K562 (cell line): Measurements from ENCODE around the gene MYH11. TPM values are rescaled to one million over a fixed set of nuclear protein-coding genes. Genes with fewer than 3 reads are reported as not detected.

Source experiments
- ATAC-seq: fragments of 200-7000 bp; cut with Tn5 transposase; 3 replicates; pipeline ENCODE4 v1.9.1; 2020; ENCODE audit warnings: moderate library complexity
- BruUV-seq: library from RNA; stranded (reverse); fragments of 400-500 nt; replicated peaks from 2 replicates; lab custom pipeline; 2021; lab: Mats Ljungman, UMichigan
- CTCF ChIA-PET: fragments of 300-600 bp; formaldehyde crosslinking; extraction: SDS; loops from one replicate; lab custom pipeline; 2021; ENCODE audit warnings: low intra/inter-chr PET ratio; lab: Yijun Ruan, JAX
- POLR2A ChIA-PET: fragments of 300-600, 350-650 bp; sonication (Branson Sonifier 250); formaldehyde crosslinking; extraction: SDS; loops from one replicate; lab custom pipeline; 2021; ENCODE audit warnings: antibody characterized with exemption, inconsistent platforms; lab: Yijun Ruan, JAX
- DNase-seq, 4 experiments: peaks; one replicate each; pipeline versions ENCODE4 v3.0.0 to v3.0.0-alpha.2; 2011 to 2018; ENCODE audit warnings: low spot score in 3 of 4, mixed read lengths in 3 of 4; ENCODE audit errors: extremely low read depth in 1 of 4
- FAIRE-seq: peaks from 2 replicates; lab custom pipeline; 2011; peaks lifted over from hg19 to GRCh38; lab: Jason Lieb, UNC
- H2AFZ ChIP-seq: 2 replicates; pipeline ENCODE4 v1.6.0; 2011; ENCODE audit warnings: low read depth, low read length, control low read depth, inconsistent platforms
- H3K27ac ChIP-seq: fragments of 200-600 bp; 3 replicates; pipeline ENCODE4 v1.8.0; 2011; ENCODE audit warnings: low read depth, mild to moderate bottlenecking, control low read depth, inconsistent platforms, low read length, moderate library complexity, mixed read lengths; ENCODE audit errors: extremely low read depth
- H3K27me3 ChIP-seq, 2 experiments: fragments of 300-600 bp in 1 of 2; 2 replicates in 1 of 2; 3 replicates in 1 of 2; pipeline versions ENCODE4 v1.6.0 to v1.8.0; 2011; ENCODE audit warnings: inconsistent platforms in 2 of 2, low read length in 2 of 2, mild to moderate bottlenecking in 1 of 2, mixed read lengths in 1 of 2, moderate library complexity in 1 of 2; ENCODE audit not compliant: control insufficient read depth in 2 of 2, insufficient read depth in 2 of 2
- H3K36me3 ChIP-seq: fragments of 300-600 bp; 3 replicates; pipeline ENCODE4 v1.8.0; 2011; ENCODE audit warnings: mild to moderate bottlenecking, low read length, inconsistent platforms; ENCODE audit not compliant: control insufficient read depth, insufficient read depth
- H3K4me1 ChIP-seq, 2 experiments: fragments of 200-600 bp in 1 of 2; replicated peaks in 1 of 2; 2 replicates in 1 of 2; 3 replicates in 1 of 2; pipeline versions ENCODE4 v1.5.1 to v1.8.0; 2011; ENCODE audit warnings: inconsistent platforms in 2 of 2, low read length in 2 of 2, mild to moderate bottlenecking in 1 of 2, mixed read lengths in 1 of 2, moderate library complexity in 1 of 2; ENCODE audit not compliant: control insufficient read depth in 2 of 2, insufficient read depth in 2 of 2
- H3K4me2 ChIP-seq: 2 replicates; pipeline ENCODE4 v1.6.1; 2011; ENCODE audit warnings: low read length, control low read depth, inconsistent platforms, mixed read lengths; ENCODE audit not compliant: insufficient read depth
- H3K4me3 ChIP-seq: fragments of 200-600 bp; sonication (generic), shearing (Covaris generic); 2 replicates; pipeline ENCODE4 v1.5.1; 2016; ENCODE audit warnings: control low read depth, inconsistent platforms
- H3K79me2 ChIP-seq: fragments of 200-600 bp; 3 replicates; pipeline ENCODE4 v1.8.0; 2011; ENCODE audit warnings: low read length, inconsistent platforms; ENCODE audit not compliant: control insufficient read depth, insufficient read depth
- H3K9ac ChIP-seq, 2 experiments: 2 replicates each; pipeline versions ENCODE4 v1.6.0 to v1.6.1; 2011; ENCODE audit warnings: low read depth in 2 of 2, low read length in 2 of 2, control low read depth in 1 of 2, inconsistent platforms in 1 of 2, mild to moderate bottlenecking in 1 of 2, mixed read lengths in 1 of 2; ENCODE audit not compliant: insufficient read depth in 1 of 2
- H3K9me1 ChIP-seq: one replicate; pipeline ENCODE4 v1.6.0; 2011; ENCODE audit warnings: inconsistent platforms, mild to moderate bottlenecking, low read length, moderate library complexity; ENCODE audit not compliant: control insufficient read depth, insufficient read depth
- H3K9me3 ChIP-seq: replicated peaks from 2 replicates; pipeline ENCODE4 v1.5.1; 2011; ENCODE audit warnings: low read depth, low read length, inconsistent platforms; ENCODE audit not compliant: control insufficient read depth, insufficient read depth
- H4K20me1 ChIP-seq: replicated peaks from 2 replicates; pipeline ENCODE4 v1.6.1; 2011; ENCODE audit warnings: low read length, inconsistent platforms, mixed read lengths; ENCODE audit not compliant: control insufficient read depth, insufficient read depth
- BRD9 ChIP-seq: fragments of 450-650 bp; IDR thresholded peaks from 2 replicates; pipeline ENCODE4 v1.6.1; 2018; ENCODE audit warnings: low read depth; ENCODE audit not compliant: partially characterized antibody
- CBX1 ChIP-seq: sonication (generic); IDR thresholded peaks from 2 replicates; pipeline ENCODE4 v1.6.1; 2016; ENCODE audit warnings: antibody characterized with exemption, low read depth, mild to moderate bottlenecking
- DDX20 ChIP-seq: fragments of 450-650 bp; IDR thresholded peaks from 2 replicates; pipeline ENCODE4 v1.6.1; 2016; ENCODE audit warnings: missing genetic modification characterization, low read depth, mild to moderate bottlenecking, missing compliant biosample characterization, moderate library complexity
- FOXK2 ChIP-seq, 2 experiments: fragments of 450-650 bp; IDR thresholded peaks in 1 of 2; conservative IDR thresholded peaks in 1 of 2; 2 replicates each; pipeline ENCODE4 v1.6.1; 2016; ENCODE audit warnings: low read depth in 2 of 2, mild to moderate bottlenecking in 1 of 2
- GTF2A2 ChIP-seq: IDR thresholded peaks from 2 replicates; pipeline ENCODE4 v1.6.1; 2016; ENCODE audit warnings: mild to moderate bottlenecking, missing genetic modification characterization, missing compliant biosample characterization
- HCFC1 ChIP-seq: IDR thresholded peaks from 2 replicates; pipeline ENCODE4 v1.6.1; 2012; ENCODE audit warnings: low read depth, low read length, improper control_type of control experiment
- MED1 ChIP-seq: sonication (generic); formaldehyde crosslinking; IDR thresholded peaks from 2 replicates; pipeline ENCODE4 v1.8.1; 2023; ENCODE audit warnings: missing genetic modification reagents, borderline replicate concordance
- POLR3A ChIP-seq: IDR thresholded peaks from 2 replicates; pipeline ENCODE4 v1.6.1; 2011; ENCODE audit warnings: borderline replicate concordance, mild to moderate bottlenecking, moderate library complexity; ENCODE audit not compliant: insufficient read length, insufficient read depth; ENCODE audit errors: extremely low read depth
- PYGO2 ChIP-seq: fragments of 450-650 bp; IDR thresholded peaks from 2 replicates; pipeline ENCODE4 v1.6.1; 2016; ENCODE audit warnings: mild to moderate bottlenecking, missing genetic modification characterization, moderate library complexity, missing compliant biosample characterization
- RAD51 ChIP-seq: fragments of 450-650 bp; IDR thresholded peaks from 2 replicates; pipeline ENCODE4 v1.7.1; 2016; ENCODE audit warnings: low read depth, mild to moderate bottlenecking, borderline replicate concordance
- RCOR1 ChIP-seq, 2 experiments: IDR thresholded peaks; 2 replicates each; pipeline ENCODE4 v1.6.1; 2012; ENCODE audit warnings: low read depth in 2 of 2, low read length in 2 of 2, borderline replicate concordance in 1 of 2, improper control_type of control experiment in 1 of 2
- SRSF3 ChIP-seq: fragments of 200-400 bp; formaldehyde crosslinking; IDR thresholded peaks from 2 replicates; pipeline ENCODE4 v1.6.1; 2016; ENCODE audit warnings: mild to moderate bottlenecking, low read length, moderate library complexity; ENCODE audit not compliant: insufficient read depth
- ZNF274 ChIP-seq: IDR thresholded peaks from 2 replicates; pipeline ENCODE4 v1.6.1; 2011; ENCODE audit warnings: low read depth, mild to moderate bottlenecking, low read length, moderate library complexity, borderline replicate concordance
- ZNF41 ChIP-seq: fragments of 250-450 bp; sonication (Bioruptor Pico); conservative IDR thresholded peaks from 2 replicates; pipeline ENCODE4 v1.4.0; 2020; ENCODE audit warnings: mild to moderate bottlenecking
- ZNF431 ChIP-seq: sonication (generic); formaldehyde crosslinking; IDR thresholded peaks from 2 replicates; pipeline ENCODE4 v1.8.0; 2022; ENCODE audit warnings: mild to moderate bottlenecking, missing genetic modification reagents
- WGBS: fragments of 100-300 bp; shearing (Covaris generic); methylation state at CpG from one replicate; pipeline ENCODE4 v1.1.6; 2016; ENCODE audit warnings: low coverage, mixed read lengths; ENCODE audit not compliant: insufficient coverage; ENCODE audit errors: missing lambda C conversion rate; 5-methylcytosine and 5-hydroxymethylcytosine counted together
- in situ Hi-C: fragments of 300-500 bp; cut with MboI; formaldehyde crosslinking; loops from 4 replicates; pipeline ENCODE4 v1.15.0; 2018; ENCODE audit warnings: inconsistent platforms, mixed read lengths
- intact Hi-C: fragments of 100-400 bp; cut with micrococcal nuclease; formaldehyde crosslinking; loops from 2 replicates; pipeline ENCODE4 v1.14.2; 2022
- polyA plus RNA-seq, 8 experiments: library from polyadenylated mRNA; depleted of rRNA in 4 of 8; stranded (reverse) in 5 of 8; unstranded in 3 of 8; fragments of >200 nt; fragmentation: Nextera tagmentation in 2 of 8; fragmentation: Illumina TruSeq in 1 of 8; extraction: Ambion mirVana in 2 of 8; extraction: Trizol in 1 of 8; gene quantifications; 2 replicates each; pipeline versions ENCODE4 v1.2.1 to v1.2.3, GENCODE V29; 2011 to 2014; ENCODE audit warnings: inconsistent platforms in 1 of 8, missing spikeins in 1 of 8
- total RNA-seq, 7 experiments: library from RNA; depleted of rRNA in 6 of 7; stranded (reverse); fragments of >200 nt in 6 of 7; fragmentation: Illumina TruSeq in 2 of 7; extraction: Trizol in 2 of 7; gene quantifications; 2 replicates each; pipeline versions ENCODE4 v1.2.1 to v1.2.3, GENCODE V29; 2011 to 2021; ENCODE audit warnings: low replicate concordance in 1 of 7
- TF ChIP-seq, protein P1 (sequence below): fragments of 450-650 bp; formaldehyde crosslinking; IDR thresholded peaks from 2 replicates; pipeline ENCODE4 v1.4.0; 2020; ENCODE audit warnings: mild to moderate bottlenecking, mixed read lengths
- TF ChIP-seq, protein P2 (sequence below): fragments of 250-450 bp; sonication (Bioruptor Pico); IDR thresholded peaks from 2 replicates; pipeline ENCODE4 v1.5.0; 2022; ENCODE audit warnings: mild to moderate bottlenecking
- TF ChIP-seq, protein P3 (sequence below): fragments of 450-650 bp; IDR thresholded peaks from 2 replicates; pipeline ENCODE4 v1.6.1; 2016; ENCODE audit warnings: antibody characterized with exemption

MYH11 gene
- total and polyA plus RNA-seq, 9 of the 15 experiments (the other 6 are each of a cell fraction or from before 2014, with no cell fraction given) = 0.05 to 0.47 (median 0.08) TPM; not detected in 5

DNA sequence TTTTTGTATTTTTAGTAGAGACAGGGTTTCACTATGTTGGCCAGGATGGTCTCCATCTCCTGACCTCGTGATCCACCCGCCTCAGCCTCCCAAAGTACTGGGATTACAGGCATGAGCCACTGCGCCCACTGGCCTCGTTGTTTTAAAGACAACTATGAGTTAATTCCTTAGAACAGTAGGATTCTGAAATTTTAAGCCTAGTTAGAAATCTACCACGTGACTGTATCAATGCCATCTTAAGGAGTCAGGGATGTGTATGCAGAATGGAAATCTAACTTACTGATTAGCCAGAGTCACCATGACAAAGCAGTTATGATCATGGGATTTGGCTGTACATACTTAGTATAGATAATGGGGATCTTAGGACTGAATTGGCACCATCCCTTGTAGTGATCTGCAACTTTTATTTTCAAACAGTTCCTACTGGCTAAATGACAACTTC, 28.8 kb upstream of the MYH11 start:
- Histone ChIP-seq H3K9me1 (no peaks in the 10 kb centered on the region), H3K27me3 (no peaks in the 10 kb centered on the region), H3K9ac (peak overlapping the region in 1 of 2 experiments; percentile 97; a peak in 2 of 4 replicates), H3K27ac (peak overlapping the region; percentile 95), H3K4me3 (no peak overlapping the region), H3K79me2 (peaks cover 75% of the 10 kb centered on the region), H2AFZ (no peak overlapping the region), H4K20me1 (no peaks in the 10 kb centered on the region), H3K36me3 (peaks cover 50% of the 10 kb centered on the region), H3K4me2 (peak overlapping the region; percentile 74), H3K4me1 (peaks cover 22 to 41% of the 10 kb centered on the region in 2 experiments), H3K9me3 (no peaks in the 10 kb centered on the region)
- CTCF ChIA-PET = no interaction called here
- intact Hi-C loops (loop anchor here (5.0 kb wide), 1 partner anchor 102 kb away; no protein-coding TSS in a partner anchor), in situ Hi-C loops (no loop called here)
- ATAC-seq = no peak; the same call in 2 of the 3 replicates
- BruUV-seq = no TSS peak
- WGBS = 62% methylated on average over 5 of the region's 5 CpGs
- DNase-seq = peak; percentile 35 to 66 (median 44)
- POLR2A ChIA-PET = interaction anchor here (0.9 to 1.5 kb wide), 2 partner anchors 11 to 13 kb away, joined by 3 read pairs; no protein-coding TSS in a partner anchor
- peak; percentile 69 for FAIRE-seq
- TF ChIP-seq FOXK2 (conservative IDR thresholded peaks at IDR 0.05 in 1 of 2, IDR thresholded peaks at IDR 0.05 in 1 of 2; ENCODE audit: low read depth in 2 of 2) = 0 out of 4 replicates have a peak, but pooled peaks of 1 of the 2 experiments have one; percentile 19
- TF ChIP-seq SRSF3 = no peak
- no peak for TF ChIP-seq CBX1
- peak; percentile 67 for TF ChIP-seq ZNF41 (CRISPR knock-in tag)
- TF ChIP-seq, protein P1, sequence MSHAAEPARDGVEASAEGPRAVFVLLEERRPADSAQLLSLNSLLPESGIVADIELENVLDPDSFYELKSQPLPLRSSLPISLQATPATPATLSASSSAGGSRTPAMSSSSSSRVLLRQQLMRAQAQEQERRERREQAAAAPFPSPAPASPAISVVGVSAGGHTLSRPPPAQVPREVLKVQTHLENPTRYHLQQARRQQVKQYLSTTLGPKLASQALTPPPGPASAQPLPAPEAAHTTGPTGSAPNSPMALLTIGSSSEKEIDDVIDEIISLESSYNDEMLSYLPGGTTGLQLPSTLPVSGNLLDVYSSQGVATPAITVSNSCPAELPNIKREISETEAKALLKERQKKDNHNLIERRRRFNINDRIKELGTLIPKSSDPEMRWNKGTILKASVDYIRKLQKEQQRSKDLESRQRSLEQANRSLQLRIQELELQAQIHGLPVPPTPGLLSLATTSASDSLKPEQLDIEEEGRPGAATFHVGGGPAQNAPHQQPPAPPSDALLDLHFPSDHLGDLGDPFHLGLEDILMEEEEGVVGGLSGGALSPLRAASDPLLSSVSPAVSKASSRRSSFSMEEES = peak; percentile 97
- TF ChIP-seq DDX20 (tag) = peak; percentile 43; the same call in 1 of the 2 replicates
- TF ChIP-seq GTF2A2 (tag) = no peak
- TF ChIP-seq RAD51 = peak; percentile 90
- peak in 1 of 2 experiments; percentile 64; a peak in 2 of 4 replicates for TF ChIP-seq RCOR1 (IDR thresholded peaks at IDR 0.05; ENCODE audit: borderline replicate concordance in 1 of 2, low read depth in 2 of 2, low read length in 2 of 2)
- no peak for TF ChIP-seq ZNF431 (CRISPR knock-in tag)
- TF ChIP-seq BRD9 = no peak
- no peak for TF ChIP-seq PYGO2 (tag)
- TF ChIP-seq, protein P2, sequence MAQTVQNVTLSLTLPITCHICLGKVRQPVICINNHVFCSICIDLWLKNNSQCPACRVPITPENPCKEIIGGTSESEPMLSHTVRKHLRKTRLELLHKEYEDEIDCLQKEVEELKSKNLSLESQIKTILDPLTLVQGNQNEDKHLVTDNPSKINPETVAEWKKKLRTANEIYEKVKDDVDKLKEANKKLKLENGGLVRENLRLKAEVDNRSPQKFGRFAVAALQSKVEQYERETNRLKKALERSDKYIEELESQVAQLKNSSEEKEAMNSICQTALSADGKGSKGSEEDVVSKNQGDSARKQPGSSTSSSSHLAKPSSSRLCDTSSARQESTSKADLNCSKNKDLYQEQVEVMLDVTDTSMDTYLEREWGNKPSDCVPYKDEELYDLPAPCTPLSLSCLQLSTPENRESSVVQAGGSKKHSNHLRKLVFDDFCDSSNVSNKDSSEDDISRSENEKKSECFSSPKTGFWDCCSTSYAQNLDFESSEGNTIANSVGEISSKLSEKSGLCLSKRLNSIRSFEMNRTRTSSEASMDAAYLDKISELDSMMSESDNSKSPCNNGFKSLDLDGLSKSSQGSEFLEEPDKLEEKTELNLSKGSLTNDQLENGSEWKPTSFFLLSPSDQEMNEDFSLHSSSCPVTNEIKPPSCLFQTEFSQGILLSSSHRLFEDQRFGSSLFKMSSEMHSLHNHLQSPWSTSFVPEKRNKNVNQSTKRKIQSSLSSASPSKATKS (CRISPR knock-in tag) = no peak
- no peak for TF ChIP-seq MED1 (CRISPR knock-in tag)
- no peak for TF ChIP-seq POLR3A
- TF ChIP-seq HCFC1 = no peak
- no peak for TF ChIP-seq ZNF274
- TF ChIP-seq, protein P3, sequence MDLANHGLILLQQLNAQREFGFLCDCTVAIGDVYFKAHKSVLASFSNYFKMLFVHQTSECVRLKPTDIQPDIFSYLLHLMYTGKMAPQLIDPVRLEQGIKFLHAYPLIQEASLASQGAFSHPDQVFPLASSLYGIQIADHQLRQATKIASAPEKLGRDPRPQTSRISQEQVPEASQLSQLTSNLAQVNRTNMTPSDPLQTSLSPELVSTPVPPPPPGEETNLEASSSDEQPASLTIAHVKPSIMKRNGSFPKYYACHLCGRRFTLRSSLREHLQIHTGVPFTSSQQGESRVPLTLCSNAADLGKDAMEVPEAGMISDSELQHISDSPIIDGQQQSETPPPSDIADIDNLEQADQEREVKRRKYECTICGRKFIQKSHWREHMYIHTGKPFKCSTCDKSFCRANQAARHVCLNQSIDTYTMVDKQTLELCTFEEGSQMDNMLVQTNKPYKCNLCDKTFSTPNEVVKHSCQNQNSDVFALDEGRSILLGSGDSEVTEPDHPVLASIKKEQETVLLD = no peak
